ENCODE results near the gene RSRC2. TPM values are rescaled to one million over a fixed set of nuclear protein-coding genes. Genes with fewer than 3 reads are reported as not detected.

Gene RSRC2
- total RNA-seq, 2 experiments from 2014 or later, result 339 to 341 TPM

DNA sequence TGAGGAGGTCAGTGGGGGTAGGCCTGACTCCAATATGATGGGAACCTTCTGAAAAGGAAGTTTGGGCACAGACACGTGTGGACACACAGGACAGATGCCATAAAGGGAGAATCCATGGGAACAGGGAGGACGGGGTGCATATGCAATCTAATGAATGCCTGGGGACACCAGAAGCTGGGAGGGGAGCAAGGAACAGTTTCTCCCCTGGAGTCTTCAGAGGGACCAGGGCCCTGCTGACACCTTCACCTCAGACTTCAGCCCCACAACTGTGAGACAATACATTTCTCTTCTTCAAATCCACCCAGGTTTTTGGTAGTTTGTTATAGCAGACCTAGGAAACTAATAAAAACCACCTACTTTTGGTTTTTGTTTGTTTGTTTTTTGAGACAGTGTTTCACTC lies 69.1 kb downstream of the RSRC2 start:
- no peaks in the 10 kb centered on the region for H3K36me3 ChIP-seq (ENCODE audit: insufficient read depth, low read length)
- Mint-ChIP-seq H3K27me3 (no peaks in the 10 kb centered on the region), H3K27ac (peak overlapping the region; percentile 6), H3K4me3 (no peak overlapping the region), H3K4me1 (ENCODE audit: low read depth) (peaks cover 24% of the 10 kb centered on the region), H3K9me3 (no peaks in the 10 kb centered on the region), H3K36me3 (ENCODE audit: low read depth) (no peaks in the 10 kb centered on the region)
- H3K27ac ChIP-seq (ENCODE audit: low read depth in 1 of 2, low read length in 2 of 2), result no peak overlapping the region
- DNase-seq (no peak), ATAC-seq (ENCODE audit: poor library complexity) (no peak)
- CTCF ChIA-PET, result no interaction called here
- H3K4me1 ChIP-seq (ENCODE audit: insufficient read depth, low read length), result peaks cover 24% of the 10 kb centered on the region
- H3K4me3 ChIP-seq (ENCODE audit: low read length), result no peak overlapping the region
- intact Hi-C loops (cut with DNase I, micrococcal nuclease), result loop anchor here in 1 of 2 experiments (5.0 kb wide), 1 partner anchor 40 kb away; no protein-coding TSS in a partner anchor
- H3K9me3 ChIP-seq (ENCODE audit: control insufficient read depth in 1 of 2, insufficient read depth in 1 of 2, low read length in 2 of 2), result no peaks in the 10 kb centered on the region
- POLR2A ChIA-PET, result no interaction called here
- no peak for TF ChIP-seq CTCF (IDR thresholded peaks at IDR 0.05)
- no peaks in the 10 kb centered on the region for H3K27me3 ChIP-seq (ENCODE audit: control insufficient read depth in 1 of 2, insufficient read depth in 2 of 2, low read length in 2 of 2)

GRCh38 chr12:122454739-122455138 lies 72.0 kb downstream of the RSRC2 start:
- TF ChIP-seq CTCF (IDR thresholded peaks at IDR 0.05), result no peak
- H3K27me3 ChIP-seq (ENCODE audit: control insufficient read depth in 1 of 2, insufficient read depth in 2 of 2, low read length in 2 of 2), result no peaks in the 10 kb centered on the region
- no peaks in the 10 kb centered on the region for H3K36me3 ChIP-seq (ENCODE audit: insufficient read depth, low read length)
- Mint-ChIP-seq H3K9me3 (no peaks in the 10 kb centered on the region), H3K4me1 (ENCODE audit: low read depth) (peaks cover 31% of the 10 kb centered on the region), H3K36me3 (ENCODE audit: low read depth) (no peaks in the 10 kb centered on the region), H3K27me3 (no peaks in the 10 kb centered on the region), H3K27ac (peak overlapping the region; percentile 39), H3K4me3 (no peak overlapping the region)
- ChIA-PET POLR2A (interaction anchor here (0.6 to 1.0 kb wide), 2 partner anchors 17 to 415 kb away, joined by 3 to 5 read pairs; no protein-coding TSS in a partner anchor), CTCF (interaction anchor here (2.4 kb wide), 1 partner anchor 17 kb away, joined by 6 read pairs; no protein-coding TSS in a partner anchor)
- H3K4me3 ChIP-seq (ENCODE audit: low read length), result no peak overlapping the region
- H3K9me3 ChIP-seq (ENCODE audit: control insufficient read depth in 1 of 2, insufficient read depth in 1 of 2, low read length in 2 of 2), result no peaks in the 10 kb centered on the region
- intact Hi-C loops (cut with DNase I, micrococcal nuclease), result loop anchor here (5.0 kb wide), 2 partner anchors 37 to 57 kb away; no protein-coding TSS in a partner anchor
- ATAC-seq (ENCODE audit: poor library complexity), result no peak
- no peak for DNase-seq
- peaks cover 29% of the 10 kb centered on the region for H3K4me1 ChIP-seq (ENCODE audit: insufficient read depth, low read length)
- H3K27ac ChIP-seq (ENCODE audit: low read depth in 1 of 2, low read length in 2 of 2), result no peak overlapping the region

DNA sequence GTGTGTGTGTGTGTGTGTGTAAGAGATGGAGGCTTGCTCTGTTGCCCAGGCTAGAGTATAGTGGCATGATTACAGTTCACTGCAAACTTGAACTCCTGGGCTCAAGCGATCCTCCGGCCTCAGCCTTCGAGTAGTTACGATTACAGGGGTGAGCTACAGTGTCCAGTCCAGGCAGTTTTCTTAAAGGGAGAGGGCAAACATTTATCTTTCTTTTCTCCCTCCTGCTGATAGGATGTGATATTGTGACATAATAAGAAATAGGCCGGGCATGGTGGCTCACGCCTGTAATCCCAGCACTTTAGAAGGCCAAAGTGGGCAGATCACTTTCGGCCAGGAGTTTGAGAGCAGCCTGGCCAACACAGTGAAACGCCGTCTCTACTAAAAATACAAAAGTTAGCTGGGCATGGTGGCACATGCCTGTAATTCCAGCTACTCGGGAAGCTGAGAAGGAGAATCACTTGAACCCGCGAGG lies 72.5 kb downstream of the RSRC2 start:
- POLR2A ChIA-PET, result interaction anchor here (0.6 to 1.0 kb wide), 2 partner anchors 17 to 416 kb away, joined by 3 to 5 read pairs; no protein-coding TSS in a partner anchor
- H3K27ac Mint-ChIP-seq, result peak overlapping the region; percentile 91
- no peak for DNase-seq

More for the DNA sequence above, 72.5 kb downstream of the RSRC2 start:
- intact Hi-C loops (cut with DNase I, micrococcal nuclease), result loop anchor here in 1 of 2 experiments (5.0 kb wide), 1 partner anchor 57 kb away; no protein-coding TSS in a partner anchor
- H3K36me3 Mint-ChIP-seq (ENCODE audit: low read depth), result no peaks in the 10 kb centered on the region
- no peaks in the 10 kb centered on the region for H3K36me3 ChIP-seq (ENCODE audit: insufficient read depth, low read length)
- no peak overlapping the region for H3K4me3 ChIP-seq (ENCODE audit: low read length)
- H3K4me1 Mint-ChIP-seq (ENCODE audit: low read depth), result peaks cover 31% of the 10 kb centered on the region
- no peak overlapping the region for H3K4me3 Mint-ChIP-seq
- peaks cover 29% of the 10 kb centered on the region for H3K4me1 ChIP-seq (ENCODE audit: insufficient read depth, low read length)
- H3K27me3 Mint-ChIP-seq, result no peaks in the 10 kb centered on the region
- H3K9me3 Mint-ChIP-seq, result no peaks in the 10 kb centered on the region
- no peak for TF ChIP-seq CTCF (IDR thresholded peaks at IDR 0.05)
- ATAC-seq (ENCODE audit: poor library complexity), result no peak
- no peaks in the 10 kb centered on the region for H3K9me3 ChIP-seq (ENCODE audit: control insufficient read depth in 1 of 2, insufficient read depth in 1 of 2, low read length in 2 of 2)
- peak overlapping the region in 1 of 2 donors; percentile 13 for H3K27ac ChIP-seq (ENCODE audit: low read depth in 1 of 2, low read length in 2 of 2)
- H3K27me3 ChIP-seq (ENCODE audit: control insufficient read depth in 1 of 2, insufficient read depth in 2 of 2, low read length in 2 of 2), result no peaks in the 10 kb centered on the region
- CTCF ChIA-PET, result interaction anchor here (2.4 kb wide), 1 partner anchor 17 kb away, joined by 6 read pairs; no protein-coding TSS in a partner anchor

Other genes starting within 250 kb of the RSRC2 start
- 10 to 100 TPM; 52.0 to 54.9 TPM for gene CLIP1, start 104.3 kb downstream of the RSRC2 start, total RNA-seq
- gene ZCCHC8, start 26.0 kb downstream of the RSRC2 start, total RNA-seq, result 10 to 100 TPM; 49.4 to 54.8 TPM
- 10 to 100 TPM; 23.3 to 23.8 TPM for gene KNTC1, start 313 bp upstream of the RSRC2 start, total RNA-seq
- under 1 TPM; 0.19 to 0.39 TPM for gene HCAR2, start 176.4 kb upstream of the RSRC2 start, total RNA-seq
- under 1 TPM; 0.33 to 0.39 TPM for gene HCAR3, start 189.9 kb upstream of the RSRC2 start, total RNA-seq
- gene HCAR1, start 203.9 kb upstream of the RSRC2 start, total RNA-seq, result under 1 TPM in 1 of 2 experiments, not detected in 1; 0.05 TPM
- gene DENR, start 225.9 kb upstream of the RSRC2 start, total RNA-seq, result 10 to 100 TPM; 29.9 to 31.1 TPM
- gene CCDC62, start 247.6 kb upstream of the RSRC2 start, total RNA-seq, result 1 to 10 TPM; 1.0 to 1.4 TPM